Measurements from ENCODE around the gene USP32. TPM values are rescaled to one million over a fixed set of nuclear protein-coding genes. Genes with fewer than 3 reads are reported as not detected.
"Not testable (repeated sequence)": the region's sequence is repeated elsewhere in the genome, so short reads cannot be mapped to it uniquely, and the experiment has no call there.

Gene USP32
- total RNA-seq, 1 donor from 2014 or later, result 22.8 TPM

- no peak overlapping the region for H3K4me3 ChIP-seq
- no peak overlapping the region for H3K27ac ChIP-seq (replicated peaks)
- intact Hi-C loops (cut with micrococcal nuclease), result no loop called here
- no peaks in the 10 kb centered on the region for H3K9me3 ChIP-seq (replicated peaks)
- H3K27me3 ChIP-seq (ENCODE audit: low read depth), result no peaks in the 10 kb centered on the region
- H3K36me3 ChIP-seq, result no peaks in the 10 kb centered on the region
- no peak for TF ChIP-seq CTCF (IDR thresholded peaks at IDR 0.05; ENCODE audit: borderline replicate concordance)
- peaks cover 38% of the 10 kb centered on the region for H3K4me1 ChIP-seq
- DNase-seq, result no peak
Measured at GRCh38 chr17:60381958-60382357, 10.0 kb downstream of the USP32 start.

GRCh38 chr17:60379461-60379860 is 12.5 kb downstream of the USP32 start:
- intact Hi-C loops (cut with micrococcal nuclease); H3K27me3 ChIP-seq (ENCODE audit: low read depth); DNase-seq; H3K27ac ChIP-seq (replicated peaks); H3K4me3 ChIP-seq; H3K9me3 ChIP-seq (replicated peaks); H3K36me3 ChIP-seq: not testable (repeated sequence)
- H3K4me1 ChIP-seq, result peaks cover 22% of the 10 kb centered on the region

GRCh38 chr17:60378187-60378586 is 13.7 kb downstream of the USP32 start:
- H3K4me3 ChIP-seq; H3K9me3 ChIP-seq (replicated peaks); H3K36me3 ChIP-seq; DNase-seq; H3K27ac ChIP-seq (replicated peaks); intact Hi-C loops (cut with micrococcal nuclease); H3K27me3 ChIP-seq (ENCODE audit: low read depth): not testable (repeated sequence)
- peaks cover 13% of the 10 kb centered on the region for H3K4me1 ChIP-seq

GRCh38 chr17:60372790-60373483 is 19.0 kb downstream of the USP32 start:
- Histone ChIP-seq H3K27ac (replicated peaks) (no peak overlapping the region), H3K4me1 (peaks cover 3% of the 10 kb centered on the region), H3K9me3 (replicated peaks) (no peaks in the 10 kb centered on the region), H3K36me3 (no peaks in the 10 kb centered on the region), H3K4me3 (no peak overlapping the region), H3K27me3 (ENCODE audit: low read depth) (no peaks in the 10 kb centered on the region)
- intact Hi-C loops (cut with micrococcal nuclease), result no loop called here
- TF ChIP-seq CTCF (IDR thresholded peaks at IDR 0.05; ENCODE audit: borderline replicate concordance), result no peak
- no peak for DNase-seq

GRCh38 chr17:60371818-60372510 is 20.0 kb downstream of the USP32 start:
- Histone ChIP-seq H3K9me3 (replicated peaks) (no peaks in the 10 kb centered on the region), H3K27ac (replicated peaks) (no peak overlapping the region), H3K4me1 (peaks cover 3% of the 10 kb centered on the region), H3K27me3 (ENCODE audit: low read depth) (no peaks in the 10 kb centered on the region), H3K36me3 (no peaks in the 10 kb centered on the region), H3K4me3 (no peak overlapping the region)
- intact Hi-C loops (cut with micrococcal nuclease), result no loop called here
- DNase-seq, result no peak
- TF ChIP-seq CTCF (IDR thresholded peaks at IDR 0.05; ENCODE audit: borderline replicate concordance), result no peak

- no peak for TF ChIP-seq CTCF (IDR thresholded peaks at IDR 0.05; ENCODE audit: borderline replicate concordance)
- H3K27me3 ChIP-seq (ENCODE audit: low read depth), result no peaks in the 10 kb centered on the region
- H3K27ac ChIP-seq (replicated peaks), result no peak overlapping the region
- H3K36me3 ChIP-seq, result no peaks in the 10 kb centered on the region
- no peaks in the 10 kb centered on the region for H3K9me3 ChIP-seq (replicated peaks)
- intact Hi-C loops (cut with micrococcal nuclease), result no loop called here
- H3K4me1 ChIP-seq, result peaks cover 3% of the 10 kb centered on the region
- no peak overlapping the region for H3K4me3 ChIP-seq
- DNase-seq, result no peak
Measured at GRCh38 chr17:60371416-60371815, 20.5 kb downstream of the USP32 start.

Measured in left ventricle myocardium inferior (tissue), 1 donor.